CD4-positive, alpha-beta T cell treated with Interleukin-17A for 4 hours (primary cell): ENCODE data around the gene ACTR3.

Experiments
- DNase-seq: peaks from one replicate; pipeline ENCODE4 v3.0.0-alpha.2; 2020; ENCODE audit warnings: mixed read lengths

The ACTR3 gene

DNA sequence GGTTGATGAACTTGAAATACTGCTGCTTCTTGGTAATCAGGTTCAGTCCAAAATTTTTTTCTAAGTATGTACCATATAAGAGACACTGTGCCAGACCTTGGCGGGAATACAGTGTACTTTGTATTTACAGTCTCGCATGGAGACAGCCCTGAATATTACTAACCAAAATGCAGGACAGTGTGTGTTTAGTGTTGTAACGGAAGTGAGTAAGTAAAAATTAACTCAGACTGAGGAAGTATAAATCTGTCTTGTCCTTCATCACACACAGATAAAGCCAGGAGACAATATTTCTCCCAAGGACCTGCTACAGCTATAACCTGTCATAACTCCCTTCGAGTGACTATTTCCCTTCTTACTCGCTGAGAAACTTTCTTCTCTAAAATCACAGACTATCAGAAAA, 76.9 kb downstream of the ACTR3 start:
- no peak for DNase-seq

DNA sequence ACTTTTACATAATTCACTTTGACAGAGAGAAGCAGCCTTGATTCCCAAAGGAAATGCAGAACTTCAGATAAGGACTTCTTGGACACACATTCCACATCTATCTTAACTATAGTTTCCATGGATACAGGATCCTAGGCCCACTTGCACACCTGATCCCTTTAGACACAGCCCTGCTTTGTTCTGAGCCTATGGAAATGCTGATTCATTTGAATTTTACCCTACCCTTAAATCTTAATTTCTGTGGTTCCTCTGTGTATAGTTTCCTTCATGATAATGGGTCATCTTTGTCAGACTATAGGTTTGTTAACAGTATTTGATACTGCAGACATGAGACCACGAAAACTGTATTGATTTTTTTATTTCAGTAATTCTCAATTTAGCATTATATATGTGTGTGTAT, 77.4 kb downstream of the ACTR3 start:
- no peak for DNase-seq

DNA sequence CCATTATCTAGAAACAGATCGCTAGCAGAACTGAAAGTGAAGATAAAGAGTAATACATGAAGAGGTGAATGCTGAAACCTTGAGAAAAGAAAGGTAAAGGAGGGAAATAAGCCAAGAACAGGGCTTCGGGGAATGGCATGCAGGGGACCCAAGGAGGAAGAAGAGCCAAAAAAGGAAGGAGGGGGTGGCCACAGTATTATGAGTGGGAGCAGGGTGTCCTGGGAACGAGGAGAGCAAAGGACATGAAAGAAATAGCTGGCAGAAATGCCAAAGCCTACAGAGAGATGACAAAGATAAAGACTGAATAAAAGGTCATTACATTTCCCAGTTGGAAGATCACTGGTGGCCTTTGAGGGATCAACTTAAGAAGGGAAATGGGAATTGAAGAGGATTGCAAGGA, 82.9 kb downstream of the ACTR3 start:
- DNase-seq: no peak

DNA sequence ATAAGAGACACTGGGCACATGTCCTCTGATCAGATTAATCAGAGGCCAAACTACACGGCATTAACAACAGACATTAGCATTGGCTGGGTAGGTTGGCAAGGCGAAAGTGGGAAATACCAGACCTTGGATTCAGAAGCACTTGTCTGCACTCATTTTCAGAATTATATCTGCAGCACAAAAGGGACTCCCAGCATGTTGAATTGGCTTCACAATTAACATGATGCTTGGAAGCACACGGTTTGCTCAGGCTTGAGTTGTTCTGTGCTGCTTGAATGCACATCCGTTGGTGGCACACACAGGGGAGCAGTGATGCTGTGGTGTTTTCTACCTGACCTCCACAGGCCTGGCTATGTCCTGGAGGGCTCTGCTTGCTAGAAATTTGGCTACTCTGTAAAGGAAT, 83.9 kb downstream of the ACTR3 start:
- no peak for DNase-seq

DNA sequence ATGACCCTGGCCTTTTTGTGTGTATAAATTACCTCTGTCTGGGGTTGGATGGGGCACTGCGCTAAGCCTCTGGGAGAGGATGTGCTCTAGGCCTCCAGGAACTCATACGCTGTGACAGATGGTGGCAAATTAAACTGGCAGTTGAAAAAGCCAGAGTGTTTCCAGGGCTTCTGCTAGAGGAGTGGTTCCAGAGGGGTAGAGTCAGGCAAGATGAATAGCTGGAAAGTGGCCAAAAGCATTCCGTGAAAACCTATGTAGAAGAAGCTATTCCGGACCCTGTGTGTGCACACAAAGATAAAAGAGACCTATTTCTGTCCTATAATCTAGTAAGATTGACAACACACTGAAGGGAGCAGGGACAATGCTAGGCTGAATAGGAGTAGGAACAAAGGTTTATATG, 84.8 kb downstream of the ACTR3 start:
- DNase-seq: no peak

DNA sequence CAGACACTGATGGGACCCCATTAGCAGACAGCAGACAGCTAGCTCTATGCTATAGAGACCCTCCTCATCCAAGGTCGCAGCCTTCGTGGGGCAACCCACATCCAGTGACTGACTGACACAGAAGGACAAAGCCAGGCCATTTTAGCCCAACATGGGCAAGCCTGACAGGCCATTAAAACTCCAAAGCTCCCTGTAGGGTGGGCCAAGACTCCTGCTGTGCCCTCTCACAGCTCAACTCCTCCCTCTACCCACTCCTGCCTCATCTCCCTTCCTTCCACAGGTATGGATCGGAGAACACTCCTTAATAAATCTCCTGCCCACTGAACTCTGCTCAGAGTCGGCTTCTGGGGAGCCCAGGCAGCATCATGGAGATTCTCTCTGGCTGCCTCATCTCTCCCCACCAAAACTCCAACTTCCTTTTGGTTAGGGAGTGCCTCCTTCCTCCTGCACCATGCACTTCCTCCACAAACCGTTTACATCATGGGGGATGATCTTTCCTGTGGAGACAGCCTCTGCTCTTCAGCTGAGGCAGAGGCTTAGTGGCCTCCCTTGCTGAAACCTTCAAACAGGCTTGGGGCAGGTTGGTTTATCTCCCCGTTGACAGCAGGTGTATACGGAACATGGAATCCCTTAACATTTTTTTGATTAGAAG, 86.5 kb downstream of the ACTR3 start:
- no peak for DNase-seq

DNA sequence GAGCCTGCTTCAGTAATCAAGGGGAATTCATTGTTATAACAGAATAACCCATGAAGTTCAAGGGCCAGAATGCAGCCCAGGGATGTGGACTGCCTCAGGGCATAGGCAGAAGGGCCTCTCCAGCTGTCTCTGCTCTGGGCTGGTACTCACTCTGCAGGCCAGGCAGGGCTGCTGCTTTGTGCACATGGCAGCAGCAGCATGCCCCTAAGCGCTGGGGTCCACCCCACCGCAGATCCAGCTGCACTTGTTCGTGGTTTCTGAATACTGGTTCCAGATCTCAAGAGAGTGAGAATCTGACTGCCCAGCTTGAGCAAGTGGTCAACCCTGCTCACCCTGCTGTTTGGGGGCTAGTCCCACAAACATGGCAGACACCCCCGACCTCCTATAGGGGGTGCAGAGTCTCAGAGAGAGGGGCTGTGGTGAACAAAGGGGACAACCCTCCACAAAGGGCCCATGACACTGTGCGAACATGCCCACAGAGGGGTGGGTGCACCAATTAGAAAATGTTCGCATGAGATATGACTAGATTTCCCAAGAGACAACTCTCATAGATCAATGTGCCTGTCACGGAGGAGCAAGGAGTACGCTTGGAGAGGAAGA, 87.3 kb downstream of the ACTR3 start:
- DNase-seq: no peak

DNA sequence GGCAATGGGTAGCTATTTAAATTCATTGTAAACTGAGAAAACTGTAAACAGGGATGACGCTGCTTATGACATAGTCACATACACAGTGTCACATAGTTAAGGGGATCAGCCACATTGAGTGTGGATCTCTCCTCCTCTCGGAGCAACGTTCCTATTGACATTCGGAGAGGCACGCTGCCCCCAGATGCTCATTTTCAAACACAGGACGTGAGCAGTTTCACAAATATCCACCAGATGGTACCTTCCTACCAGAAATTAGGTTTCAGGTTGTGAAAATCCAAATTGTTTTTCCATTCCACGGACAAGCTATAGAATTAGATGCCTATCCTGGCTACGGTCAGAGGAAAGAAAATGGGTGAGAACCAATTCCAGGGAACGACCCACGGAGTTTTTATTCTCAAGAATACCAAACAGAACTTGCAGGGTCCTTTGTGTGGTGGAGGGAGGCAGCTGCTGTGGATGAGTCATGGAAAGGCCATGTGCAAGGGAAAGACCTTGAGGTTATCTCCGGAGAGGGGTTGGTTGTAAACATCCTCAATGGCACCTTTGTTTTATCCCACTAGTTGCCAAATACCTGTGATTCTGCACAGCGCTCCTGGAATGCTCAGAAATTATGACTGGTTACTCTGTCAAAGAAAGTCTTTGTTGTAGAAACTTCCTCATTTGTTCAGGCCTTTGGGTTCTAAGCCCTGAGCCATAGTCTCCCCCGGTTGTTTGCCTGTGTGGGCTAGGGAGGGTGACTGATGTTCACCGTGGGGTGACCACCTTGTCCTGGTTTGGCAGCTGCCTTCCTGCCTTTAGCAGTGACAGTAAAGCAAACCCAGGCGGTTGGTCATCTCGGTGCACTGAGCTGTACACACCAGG, 88.0 kb downstream of the ACTR3 start:
- DNase-seq: no peak

DNA sequence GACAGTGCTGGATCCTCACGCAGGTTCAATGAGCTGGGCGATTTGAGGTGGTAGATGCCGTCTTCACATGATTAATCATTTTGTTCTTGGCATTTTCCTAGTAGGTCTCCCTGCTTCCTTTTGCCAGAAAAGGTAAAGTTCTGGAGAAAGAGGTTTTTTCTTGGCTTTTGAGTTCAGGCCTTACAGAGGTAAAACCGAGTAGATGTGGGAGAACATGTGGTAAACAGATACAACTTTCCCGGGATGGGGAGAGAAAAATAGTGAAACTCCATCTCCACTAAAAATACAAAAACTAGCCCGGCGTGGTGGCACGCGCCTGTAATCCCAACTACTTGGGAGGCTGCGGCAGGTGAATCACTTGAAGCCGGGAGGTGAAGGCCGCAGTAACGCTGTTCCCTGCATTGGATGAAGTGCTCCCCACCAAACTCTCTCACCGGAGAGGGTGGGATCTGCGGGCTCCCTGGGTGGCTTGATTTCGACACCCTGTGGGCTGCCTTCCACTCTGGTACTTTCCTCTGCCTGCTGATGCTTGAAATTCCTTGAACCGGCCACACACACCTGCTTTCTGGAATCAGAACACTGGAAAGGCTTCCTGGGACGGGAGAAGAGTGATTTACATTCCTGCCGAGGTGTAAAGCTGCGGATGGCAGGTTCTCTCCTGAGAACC, 88.8 kb downstream of the ACTR3 start:
- no peak for DNase-seq

DNA sequence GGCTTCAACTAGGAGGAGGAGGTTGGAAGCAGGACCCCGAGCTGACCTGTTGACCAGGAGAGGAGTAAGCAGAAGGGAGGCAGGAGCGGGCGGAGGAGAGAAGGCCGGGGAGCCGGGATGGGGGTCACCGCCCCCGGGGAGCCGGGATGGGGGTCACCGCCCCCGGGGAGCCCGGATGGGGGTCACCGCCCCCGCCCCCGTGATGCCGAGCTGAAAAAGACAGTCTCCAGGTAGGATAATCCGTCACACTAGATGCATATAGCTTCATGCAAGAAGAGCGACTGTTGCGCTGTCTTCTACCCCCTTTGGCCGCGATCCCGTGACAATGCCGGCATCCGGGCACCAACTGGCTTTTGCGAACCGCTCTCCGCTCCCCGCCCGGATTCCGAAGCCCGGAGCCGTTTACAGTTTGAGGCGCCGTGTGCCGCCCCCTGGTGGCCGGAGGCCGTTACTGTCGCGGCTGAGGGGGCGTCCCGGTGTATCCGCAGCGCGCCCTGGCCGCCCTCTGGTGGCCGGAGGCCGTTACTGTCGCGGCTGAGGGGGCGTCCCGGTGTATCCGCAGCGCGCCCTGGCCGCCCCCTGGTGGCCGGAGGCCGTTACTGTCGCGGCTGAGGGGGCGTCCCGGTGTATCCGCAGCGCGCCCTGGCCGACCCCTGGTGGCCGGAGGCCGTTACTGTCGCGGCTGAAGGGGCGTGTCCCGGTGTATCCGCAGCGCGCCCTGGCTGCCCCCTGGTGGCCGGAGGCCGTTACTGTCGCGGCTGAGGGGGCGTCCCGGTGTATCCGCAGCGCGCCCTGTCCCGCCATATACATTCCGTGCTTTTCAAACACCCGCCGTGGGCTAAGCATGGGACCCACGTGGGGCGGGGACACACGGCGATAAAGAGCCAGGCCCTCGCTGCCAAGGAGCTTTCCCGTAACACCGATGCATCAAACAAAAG, 89.6 kb downstream of the ACTR3 start:
- DNase-seq: peak; percentile 25

DNA sequence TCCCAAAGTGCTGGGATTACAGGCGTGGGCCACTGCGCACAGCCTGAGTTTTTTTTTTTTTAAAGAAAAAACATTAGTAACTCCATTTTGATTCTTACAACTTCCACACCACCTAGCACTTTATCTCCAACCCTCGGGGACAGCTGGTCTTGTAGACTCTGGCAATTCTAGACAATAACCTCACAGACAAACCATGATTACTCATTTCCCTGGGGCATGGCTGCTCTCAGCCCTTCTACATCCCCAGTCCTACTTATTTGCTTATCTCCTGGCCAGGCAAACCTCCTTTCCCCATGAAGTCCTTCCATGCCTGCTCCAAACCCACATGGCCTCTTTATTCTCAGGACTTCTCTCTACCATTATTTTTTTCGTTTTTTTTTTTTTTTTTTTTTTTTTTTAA, 91.1 kb downstream of the ACTR3 start:
- no peak for DNase-seq

DNA sequence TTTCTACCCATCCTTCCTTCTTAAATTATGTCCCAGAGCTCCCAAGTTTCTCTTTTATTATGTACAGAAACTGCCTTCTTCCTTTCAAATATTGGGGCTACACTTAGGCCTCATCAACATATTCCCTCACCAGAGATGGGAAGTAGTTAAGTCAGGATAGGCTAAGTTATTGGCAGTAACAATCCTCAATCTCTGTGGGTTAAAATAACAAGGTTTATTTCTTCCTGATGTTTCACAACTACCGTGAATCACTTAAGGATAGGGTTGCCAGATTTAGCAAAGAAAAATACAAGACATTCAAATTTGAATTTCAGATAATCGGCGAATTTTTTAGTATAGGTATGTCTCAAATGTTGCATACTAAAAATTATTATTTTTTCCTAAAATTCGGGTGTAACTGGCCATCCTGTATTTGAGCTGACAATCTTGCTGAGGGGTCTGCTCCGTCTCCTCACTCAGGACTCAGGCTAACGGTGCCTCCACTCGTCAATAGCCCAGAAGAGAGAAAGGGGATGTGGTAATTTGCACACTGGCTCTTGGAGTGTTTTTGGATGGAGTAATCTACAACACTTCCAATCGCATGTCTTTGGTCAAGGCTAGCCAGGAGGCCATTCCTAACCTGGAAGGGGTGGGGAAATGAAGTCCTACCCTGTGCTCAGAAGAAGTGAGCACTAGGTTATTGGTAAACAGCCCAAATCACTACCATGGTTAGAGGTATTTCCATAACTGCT, 91.7 kb downstream of the ACTR3 start:
- no peak for DNase-seq

DNA sequence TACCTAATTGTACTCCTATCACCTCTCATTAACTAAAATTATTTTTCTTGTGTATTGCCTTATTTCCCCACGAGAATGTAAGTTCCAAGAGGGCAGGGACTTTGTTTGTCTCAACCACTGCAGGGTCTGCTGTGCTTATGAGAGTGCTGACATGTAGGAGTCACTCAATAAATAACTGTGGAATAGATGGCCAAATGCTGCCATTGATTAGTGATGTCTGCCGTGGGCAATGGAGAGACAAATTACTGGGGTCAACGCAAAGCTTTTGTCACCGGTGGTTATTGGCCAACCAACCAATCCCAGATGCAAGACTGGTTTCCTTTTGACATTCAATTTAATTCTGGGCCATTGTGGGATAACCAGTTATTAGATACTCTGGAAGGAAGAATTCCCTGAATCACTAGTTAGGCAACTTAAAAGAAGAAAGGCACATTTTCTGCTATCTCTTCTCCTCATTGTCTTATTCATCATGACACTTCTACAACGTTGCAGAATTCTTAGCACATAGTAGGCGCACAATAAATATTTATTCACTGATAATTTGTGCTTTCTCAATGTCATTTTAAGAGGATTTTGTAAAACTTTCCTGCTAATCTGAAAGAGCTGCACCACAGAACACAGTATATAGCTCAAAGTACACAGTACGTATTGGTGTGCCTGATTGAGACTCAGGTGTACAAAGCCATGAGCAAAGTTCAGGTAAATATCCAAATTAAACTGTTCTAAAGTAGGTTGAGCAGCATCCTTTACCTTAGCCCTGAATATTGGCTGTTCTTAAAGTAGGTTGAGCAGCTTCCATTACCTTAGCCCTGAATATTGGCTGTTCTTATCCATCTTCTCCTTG, 95.9 kb downstream of the ACTR3 start:
- DNase-seq: no peak

DNA sequence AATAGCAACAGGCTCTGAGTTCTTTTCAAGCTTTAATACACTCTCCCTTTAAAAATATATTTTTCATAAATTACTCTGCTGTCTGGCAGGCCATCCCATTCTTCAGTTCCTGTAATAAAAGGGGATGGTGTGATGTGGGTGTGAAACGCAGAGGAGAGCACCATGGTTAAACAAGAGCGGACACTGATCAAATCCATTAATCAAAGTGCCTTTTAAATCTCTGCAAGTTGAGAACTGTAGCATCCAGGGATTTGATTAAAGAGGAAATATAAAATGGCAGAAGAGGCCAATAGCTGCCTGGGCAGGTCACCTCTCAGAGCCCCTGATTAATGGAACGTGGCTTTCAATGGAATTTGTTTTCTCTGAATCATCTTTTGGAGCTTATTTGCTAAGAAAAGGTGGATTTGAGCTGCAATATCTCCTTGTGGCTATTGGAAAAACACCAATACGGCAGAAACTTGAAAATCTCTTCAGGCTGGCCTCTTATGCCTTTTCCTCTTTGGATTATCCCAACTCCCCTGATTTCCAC, 96.9 kb downstream of the ACTR3 start:
- no peak for DNase-seq

DNA sequence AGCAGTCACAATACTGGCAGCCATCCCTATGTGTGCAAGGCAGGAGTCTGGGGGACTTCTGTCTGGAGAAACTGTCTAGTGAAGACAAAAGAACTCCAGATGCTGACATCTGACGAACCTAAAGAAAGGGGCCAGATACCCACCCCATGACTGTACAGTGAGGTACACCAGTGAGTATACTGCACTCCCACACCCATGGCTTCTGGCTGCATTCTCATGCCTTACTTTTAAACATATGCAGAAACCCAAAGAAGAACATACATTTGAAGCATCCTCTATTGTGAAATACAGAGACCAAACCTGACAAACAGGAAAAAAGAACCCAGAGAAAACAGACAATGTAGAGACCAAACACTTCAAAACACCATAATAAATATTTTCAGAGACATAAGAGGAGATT, 102.2 kb downstream of the ACTR3 start:
- DNase-seq: no peak

DNA sequence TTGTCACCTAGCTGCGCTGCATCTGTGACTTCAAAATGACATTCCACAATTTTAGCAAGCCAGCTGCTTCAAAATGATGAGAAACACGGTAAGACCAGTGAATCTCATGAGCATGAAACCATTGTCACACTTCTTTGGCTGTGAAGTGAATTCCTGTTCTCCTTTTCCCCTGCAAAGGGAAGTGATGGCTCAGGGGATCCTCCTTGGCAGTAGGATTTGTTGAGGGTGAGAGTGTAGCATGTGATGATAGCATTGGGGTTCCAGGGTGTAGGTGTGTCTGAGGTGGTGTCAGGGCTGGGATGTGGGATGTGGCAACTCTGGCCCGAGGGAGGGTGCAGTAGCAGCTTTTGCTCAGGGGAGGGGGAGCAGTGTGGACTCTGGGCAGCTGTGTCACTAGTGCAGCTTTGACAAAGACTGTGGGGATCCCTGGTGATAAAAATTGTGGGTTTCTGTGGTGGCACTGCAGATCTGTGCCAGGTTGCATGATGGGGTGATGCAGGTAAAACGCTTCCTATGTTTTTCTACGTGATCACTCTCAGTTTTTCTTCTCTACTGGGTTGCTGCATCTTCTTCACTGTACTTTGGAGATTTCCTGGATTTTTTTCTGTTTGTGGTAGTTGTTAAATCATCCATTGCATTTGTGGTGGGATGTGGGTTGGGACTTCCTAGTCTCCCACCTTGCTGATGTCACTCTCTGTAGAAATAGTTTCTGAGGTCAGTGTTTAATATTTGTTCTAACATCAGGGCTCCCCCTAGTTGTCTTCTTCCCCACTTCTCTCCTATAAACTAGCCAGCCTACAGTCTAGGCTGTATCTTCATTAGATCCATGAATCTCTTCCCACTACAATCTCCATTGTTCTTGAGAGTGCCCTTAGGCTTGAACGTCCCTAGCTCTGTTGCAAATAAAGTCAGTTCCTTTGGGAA, 107.0 kb downstream of the ACTR3 start:
- DNase-seq: no peak

DNA sequence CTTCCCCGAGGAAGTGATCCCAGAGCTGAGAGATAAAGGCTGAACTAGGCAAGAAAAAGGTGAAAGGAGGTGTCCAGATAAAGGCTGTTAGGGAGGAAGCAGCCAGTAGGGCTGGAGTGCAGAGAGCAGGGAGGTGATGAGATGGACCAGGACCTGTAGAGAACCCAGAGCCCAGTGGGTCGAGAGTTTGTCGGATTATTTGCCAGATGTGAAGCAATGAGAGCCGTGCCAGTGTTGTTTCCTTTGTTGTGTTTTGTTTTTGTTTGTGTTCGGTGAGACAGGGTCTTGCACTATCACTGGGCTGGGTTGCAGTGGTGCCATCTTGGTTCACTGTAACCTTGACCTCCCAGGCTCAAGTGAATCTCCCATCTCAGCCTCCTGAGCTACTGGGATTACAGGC, 111.3 kb downstream of the ACTR3 start:
- no peak for DNase-seq

DNA sequence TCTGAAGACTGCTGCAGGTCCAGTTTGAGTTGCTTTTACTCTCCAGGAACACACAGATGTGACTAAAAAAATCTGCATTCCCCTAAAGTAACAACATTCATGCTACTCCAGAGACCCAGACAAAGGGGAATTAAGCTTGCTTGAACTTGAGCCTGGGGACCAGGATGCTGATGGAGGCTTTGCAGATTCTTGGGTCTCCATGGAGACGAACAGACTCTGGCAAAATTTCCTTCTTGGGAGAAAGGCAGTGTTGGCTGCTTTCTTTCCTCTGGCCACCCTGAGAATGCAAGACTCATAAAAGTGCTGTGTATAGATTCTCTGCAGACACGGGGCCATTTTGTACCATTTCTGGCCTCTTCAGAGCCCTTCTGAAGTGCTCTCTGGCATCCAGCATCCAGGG, 112.0 kb downstream of the ACTR3 start:
- DNase-seq: no peak

DNA sequence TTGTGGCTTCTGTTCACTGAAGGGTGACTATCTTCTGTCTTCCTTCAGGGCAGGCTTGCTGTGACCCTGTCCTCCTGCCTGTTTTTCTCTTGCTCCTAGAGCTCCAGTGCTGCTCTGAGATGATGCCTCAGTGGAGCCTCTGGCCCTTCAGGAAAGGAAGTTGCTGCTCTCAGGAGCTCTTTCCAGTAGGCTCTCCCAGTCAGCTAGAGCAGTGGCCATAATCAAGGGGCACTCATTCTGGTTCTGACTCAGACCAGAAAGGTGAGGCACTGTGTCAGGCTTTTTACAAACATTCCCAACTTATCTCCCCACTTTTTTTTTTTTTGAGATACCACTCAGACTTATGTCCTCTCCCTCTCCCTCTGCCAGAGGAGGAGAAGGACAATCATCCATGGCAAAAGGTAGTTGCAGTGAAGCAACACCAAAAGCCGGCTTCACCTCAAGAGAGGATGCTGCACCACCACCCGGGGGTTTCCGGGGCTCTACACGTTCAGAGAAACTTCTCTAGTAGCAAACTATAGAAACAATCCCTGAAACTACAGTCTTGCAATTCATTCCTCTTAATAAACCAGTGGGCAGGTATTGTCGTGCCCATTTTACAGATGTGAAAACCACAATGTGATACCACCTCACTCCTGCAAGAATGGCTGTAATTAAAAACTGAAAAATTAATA, 115.4 kb downstream of the ACTR3 start:
- no peak for DNase-seq
